Liver (tissue), 9 donors: ENCODE data around the gene SLC12A9. TPM values are rescaled to one million over a fixed set of nuclear protein-coding genes. Genes with fewer than 3 reads are reported as not detected.

Source experiments
- DNase-seq: peaks from one replicate; pipeline ENCODE4 v3.0.0-alpha.2; 2017; ENCODE audit warnings: low spot score
- H3K27ac ChIP-seq, 2 donors: one replicate each; pipeline ENCODE4 v1.7.0; 2013; ENCODE audit warnings: inconsistent platforms in 2 of 2, low read length in 2 of 2, control low read depth in 1 of 2, low read depth in 1 of 2, mild to moderate bottlenecking in 1 of 2
- H3K27me3 ChIP-seq, 4 donors: one replicate each; pipeline versions ENCODE4 v1.6.1 to v1.7.0; 2013; ENCODE audit warnings: low read length in 3 of 4, inconsistent platforms in 1 of 4, mild to moderate bottlenecking in 1 of 4, moderate library complexity in 1 of 4; ENCODE audit not compliant: control insufficient read depth in 4 of 4, insufficient read depth in 4 of 4
- H3K36me3 ChIP-seq, 4 donors: one replicate each; pipeline versions ENCODE4 v1.6.1 to v1.7.0; 2013; ENCODE audit warnings: low read length in 3 of 4, mild to moderate bottlenecking in 3 of 4, low read depth in 1 of 4, moderate library complexity in 1 of 4; ENCODE audit not compliant: control insufficient read depth in 4 of 4, insufficient read depth in 3 of 4
- H3K4me1 ChIP-seq, 4 donors: one replicate each; pipeline versions ENCODE4 v1.6.1 to v1.7.0; 2013; ENCODE audit warnings: low read length in 3 of 4, mild to moderate bottlenecking in 3 of 4, moderate library complexity in 1 of 4; ENCODE audit not compliant: control insufficient read depth in 4 of 4, insufficient read depth in 4 of 4
- H3K4me3 ChIP-seq, 3 donors: one replicate each; pipeline versions ENCODE4 v1.6.1 to v1.7.0; 2013; ENCODE audit warnings: low read length in 3 of 3, control low read depth in 1 of 3, low read depth in 1 of 3, mild to moderate bottlenecking in 1 of 3
- H3K9ac ChIP-seq, 2 donors: one replicate each; pipeline ENCODE4 v1.7.0; 2013; ENCODE audit warnings: low read length in 2 of 2, mild to moderate bottlenecking in 2 of 2, moderate library complexity in 2 of 2, control low read depth in 1 of 2, low read depth in 1 of 2
- H3K9me3 ChIP-seq, 4 donors: one replicate each; pipeline versions ENCODE4 v1.6.1 to v1.7.0; 2013; ENCODE audit warnings: low read length in 3 of 4; ENCODE audit not compliant: control insufficient read depth in 4 of 4
- ATF3 ChIP-seq: IDR thresholded peaks from 2 replicates; pipeline ENCODE4 v1.6.1; 2016; ENCODE audit warnings: antibody characterized with exemption
- CTCF ChIP-seq: fragments of 150-350 bp; IDR thresholded peaks from 2 replicates; pipeline ENCODE4 v1.5.1; 2017; ENCODE audit warnings: improper control_type of control experiment, low read depth, low read length; ENCODE audit not compliant: missing input control
- EGR1 ChIP-seq, 2 donors: IDR thresholded peaks; 2 replicates each; pipeline ENCODE4 v1.6.1; 2016 to 2018; ENCODE audit warnings: antibody characterized with exemption in 2 of 2, low read depth in 2 of 2
- FOXA1 ChIP-seq: IDR thresholded peaks from 2 replicates; pipeline ENCODE4 v1.6.1; 2016; ENCODE audit warnings: antibody characterized with exemption
- FOXA2 ChIP-seq: IDR thresholded peaks from 2 replicates; pipeline ENCODE4 v1.6.1; 2016; ENCODE audit warnings: antibody characterized with exemption
- GABPA ChIP-seq, 2 donors: IDR thresholded peaks in 1 of 2; conservative IDR thresholded peaks in 1 of 2; 2 replicates each; pipeline ENCODE4 v1.6.1; 2016; ENCODE audit warnings: antibody characterized with exemption in 2 of 2, mild to moderate bottlenecking in 1 of 2, moderate library complexity in 1 of 2
- HNF4A ChIP-seq, 2 donors: conservative IDR thresholded peaks; 2 replicates each; pipeline ENCODE4 v1.6.1; 2016; ENCODE audit warnings: antibody characterized with exemption in 2 of 2, mild to moderate bottlenecking in 2 of 2
- HNF4G ChIP-seq: IDR thresholded peaks from 2 replicates; pipeline ENCODE4 v1.6.1; 2016; ENCODE audit warnings: antibody characterized with exemption
- JUND ChIP-seq, 2 donors: IDR thresholded peaks; 2 replicates each; pipeline ENCODE4 v1.6.1; 2016; ENCODE audit warnings: antibody characterized with exemption in 2 of 2
- MAX ChIP-seq: IDR thresholded peaks from 2 replicates; pipeline ENCODE4 v1.6.1; 2016; ENCODE audit warnings: antibody characterized with exemption
- NR2F2 ChIP-seq: IDR thresholded peaks from 2 replicates; pipeline ENCODE4 v1.6.1; 2016; ENCODE audit warnings: antibody characterized with exemption
- RAD21 ChIP-seq, 2 donors: IDR thresholded peaks; 2 replicates each; pipeline ENCODE4 v1.6.1; 2016; ENCODE audit warnings: antibody characterized with exemption in 2 of 2, mild to moderate bottlenecking in 2 of 2
- REST ChIP-seq: IDR thresholded peaks from 2 replicates; pipeline ENCODE4 v1.6.1; 2016; ENCODE audit warnings: antibody characterized with exemption, mild to moderate bottlenecking
- RXRA ChIP-seq, 2 donors: IDR thresholded peaks; 2 replicates each; pipeline ENCODE4 v1.6.1; 2017 to 2018; ENCODE audit warnings: antibody characterized with exemption in 2 of 2, mild to moderate bottlenecking in 1 of 2
- SP1 ChIP-seq: IDR thresholded peaks from 2 replicates; pipeline ENCODE4 v1.6.1; 2018; ENCODE audit warnings: antibody characterized with exemption, mild to moderate bottlenecking
- TAF1 ChIP-seq: conservative IDR thresholded peaks from 2 replicates; pipeline ENCODE4 v1.6.1; 2016; ENCODE audit warnings: antibody characterized with exemption, mild to moderate bottlenecking
- YY1 ChIP-seq: IDR thresholded peaks from 2 replicates; pipeline ENCODE4 v1.6.1; 2016; ENCODE audit warnings: antibody characterized with exemption, mild to moderate bottlenecking
- WGBS: extraction: QIAGEN DNeasy Blood & Tissue Kit; methylation state at CpG from one replicate; pipeline ENCODE4 v1.1.7; 2013; 5-methylcytosine and 5-hydroxymethylcytosine counted together
- polyA plus RNA-seq, 2 donors: library from polyadenylated mRNA; stranded (reverse) in 1 of 2; unstranded in 1 of 2; fragments of 200-250 nt in 1 of 2; fragments of >200 nt in 1 of 2; fragmentation: Nextera tagmentation in 1 of 2; extraction: Ambion mirVana in 1 of 2; gene quantifications; one replicate each; pipeline versions ENCODE4 v1.2.1 to v1.2.3, GENCODE V29; 2013 to 2015
- total RNA-seq, 2 donors: library from RNA; depleted of rRNA; stranded (reverse); fragments of >200 nt; gene quantifications; one replicate each; pipeline ENCODE4 v1.2.3, GENCODE V29; 2014
- donor health status: healthy.
- donor health status: healthy.
- donor health status: healthy.
- donor health status: healthy.
- donor health status: healthy.

Gene SLC12A9
- total and polyA plus RNA-seq, 4 donors = 1.8 to 17.2 (median 9.4) TPM

GRCh38 chr7:100878013-100878412, 25.5 kb downstream of the SLC12A9 start:
- Histone ChIP-seq H3K36me3 (peaks cover 14 to 28% (median 20%) of the 10 kb centered on the region in 4 donors), H3K27ac (no peak overlapping the region), H3K9ac (no peak overlapping the region), H3K27me3 (no peaks in the 10 kb centered on the region), H3K4me3 (no peak overlapping the region), H3K4me1 (peaks cover 0 to 25% (median 24%) of the 10 kb centered on the region in 4 donors), H3K9me3 (no peaks in the 10 kb centered on the region)
- TF ChIP-seq NR2F2 (no peak), FOXA1 (no peak), HNF4A (conservative IDR thresholded peaks at IDR 0.05) (no peak), ATF3 (no peak)
- DNase-seq = no peak
- 93% methylated on average over 7 of the region's 7 CpGs for whole genome bisulfite sequencing

GRCh38 chr7:100878685-100879084, 26.2 kb downstream of the SLC12A9 start:
- no peak for DNase-seq
- 88% methylated on average over 6 of the region's 6 CpGs for WGBS
- TF ChIP-seq RAD21 (IDR thresholded peaks at IDR 0.05) (no peak), SP1 (no peak), HNF4G (no peak), FOXA1 (no peak), FOXA2 (no peak), GABPA (IDR thresholded peaks at IDR 0.05 in 1 of 2, conservative IDR thresholded peaks at IDR 0.05 in 1 of 2) (no peak), MAX (no peak)
- H3K36me3 ChIP-seq = peaks cover 17 to 31% (median 24%) of the 10 kb centered on the region in 4 donors
- no peaks in the 10 kb centered on the region for H3K9me3 ChIP-seq
- no peak overlapping the region for H3K9ac ChIP-seq
- no peak overlapping the region for H3K27ac ChIP-seq
- no peaks in the 10 kb centered on the region for H3K27me3 ChIP-seq
- H3K4me3 ChIP-seq = no peak overlapping the region
- H3K4me1 ChIP-seq = peaks cover 0 to 25% (median 23%) of the 10 kb centered on the region in 4 donors

GRCh38 chr7:100879685-100880261, 27.3 kb downstream of the SLC12A9 start:
- no peak overlapping the region for H3K4me3 ChIP-seq
- no peak overlapping the region for H3K9ac ChIP-seq
- H3K27me3 ChIP-seq = no peaks in the 10 kb centered on the region
- H3K9me3 ChIP-seq = no peaks in the 10 kb centered on the region
- DNase-seq = no peak
- WGBS = 95% methylated on average over 11 of the region's 11 CpGs
- no peak overlapping the region for H3K27ac ChIP-seq
- TF ChIP-seq GABPA (IDR thresholded peaks at IDR 0.05 in 1 of 2, conservative IDR thresholded peaks at IDR 0.05 in 1 of 2) = no peak
- TF ChIP-seq EGR1 (IDR thresholded peaks at IDR 0.05; ENCODE audit: low read depth in 2 of 2) = no peak
- H3K4me1 ChIP-seq = peaks cover 0 to 15% (median 14%) of the 10 kb centered on the region in 4 donors
- H3K36me3 ChIP-seq = peaks cover 19 to 42% (median 31%) of the 10 kb centered on the region in 4 donors

- Histone ChIP-seq H3K36me3 (peaks cover 21 to 51% (median 39%) of the 10 kb centered on the region in 4 donors), H3K27ac (no peak overlapping the region), H3K4me1 (peaks cover 0 to 14% (median 12%) of the 10 kb centered on the region in 4 donors), H3K4me3 (no peak overlapping the region), H3K9ac (no peak overlapping the region), H3K9me3 (no peaks in the 10 kb centered on the region), H3K27me3 (no peaks in the 10 kb centered on the region)
- 96% methylated on average over 7 of the region's 7 CpGs for WGBS
- no peak for DNase-seq
- TF ChIP-seq REST (no peak), HNF4G (no peak), NR2F2 (no peak), CTCF (no peak), TAF1 (no peak), GABPA (IDR thresholded peaks at IDR 0.05 in 1 of 2, conservative IDR thresholded peaks at IDR 0.05 in 1 of 2) (no peak), SP1 (no peak), JUND (IDR thresholded peaks at IDR 0.05) (no peak), YY1 (no peak), RAD21 (IDR thresholded peaks at IDR 0.05) (no peak), HNF4A (conservative IDR thresholded peaks at IDR 0.05) (no peak), RXRA (IDR thresholded peaks at IDR 0.05) (no peak)
Observed at GRCh38 chr7:100880645-100881044, 28.1 kb downstream of the SLC12A9 start.
